Uterus (tissue), 2 donors: ENCODE results near the gene SHROOM3.

ENCODE experiments used
- POLR2A ChIP-seq, 2 donors: fragments of 450-650 bp; IDR thresholded peaks; one replicate each; pipeline ENCODE4 v1.6.1; 2016; ENCODE audit warnings: antibody characterized with exemption in 2 of 2, mild to moderate bottlenecking in 1 of 2, moderate library complexity in 1 of 2
- TF ChIP-seq, protein P1 (sequence below), 4 experiments: fragments of 200-600 bp in 2 of 4; fragments of 450-650 bp in 2 of 4; sonication (generic) in 2 of 4; IDR thresholded peaks; one replicate each; pipeline ENCODE4 v1.5.1; 2016 to 2019; ENCODE audit warnings: antibody characterized with exemption in 4 of 4, mild to moderate bottlenecking in 2 of 4, moderate library complexity in 1 of 4

DNA sequence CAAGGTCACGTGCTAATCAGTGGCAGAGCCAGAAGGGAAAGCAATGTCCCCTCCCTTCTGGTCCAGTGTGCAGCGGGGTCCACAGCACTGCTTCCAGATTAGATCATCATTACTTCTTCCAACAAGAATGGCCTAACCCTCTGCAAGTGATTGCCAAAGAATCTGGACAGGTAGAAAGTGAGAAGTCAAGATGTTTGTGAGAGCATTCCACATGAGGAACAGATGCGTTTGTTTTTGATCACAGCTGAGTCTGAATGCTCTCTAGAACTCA is 147.7 kb downstream of the SHROOM3 start:
- TF ChIP-seq, protein P1, sequence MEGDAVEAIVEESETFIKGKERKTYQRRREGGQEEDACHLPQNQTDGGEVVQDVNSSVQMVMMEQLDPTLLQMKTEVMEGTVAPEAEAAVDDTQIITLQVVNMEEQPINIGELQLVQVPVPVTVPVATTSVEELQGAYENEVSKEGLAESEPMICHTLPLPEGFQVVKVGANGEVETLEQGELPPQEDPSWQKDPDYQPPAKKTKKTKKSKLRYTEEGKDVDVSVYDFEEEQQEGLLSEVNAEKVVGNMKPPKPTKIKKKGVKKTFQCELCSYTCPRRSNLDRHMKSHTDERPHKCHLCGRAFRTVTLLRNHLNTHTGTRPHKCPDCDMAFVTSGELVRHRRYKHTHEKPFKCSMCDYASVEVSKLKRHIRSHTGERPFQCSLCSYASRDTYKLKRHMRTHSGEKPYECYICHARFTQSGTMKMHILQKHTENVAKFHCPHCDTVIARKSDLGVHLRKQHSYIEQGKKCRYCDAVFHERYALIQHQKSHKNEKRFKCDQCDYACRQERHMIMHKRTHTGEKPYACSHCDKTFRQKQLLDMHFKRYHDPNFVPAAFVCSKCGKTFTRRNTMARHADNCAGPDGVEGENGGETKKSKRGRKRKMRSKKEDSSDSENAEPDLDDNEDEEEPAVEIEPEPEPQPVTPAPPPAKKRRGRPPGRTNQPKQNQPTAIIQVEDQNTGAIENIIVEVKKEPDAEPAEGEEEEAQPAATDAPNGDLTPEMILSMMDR (IDR thresholded peaks at IDR 0.05), result no peak
- no peak for TF ChIP-seq POLR2A (IDR thresholded peaks at IDR 0.05)
